SK-N-SH (cell line): Measurements from ENCODE around the gene PPP3CA. TPM values are rescaled to one million over a fixed set of nuclear protein-coding genes. Genes with fewer than 3 reads are reported as not detected.

ENCODE experiments used
- CTCF ChIA-PET: fragments of 300-600, 350-600 bp; formaldehyde crosslinking; extraction: SDS; loops from one replicate; lab custom pipeline; 2021; lab: Yijun Ruan, JAX
- POLR2A ChIA-PET: fragments of 350-600 bp; sonication (Branson Sonifier 250); formaldehyde crosslinking; extraction: SDS; loops from one replicate; lab custom pipeline; 2020; ENCODE audit warnings: antibody characterized with exemption, inconsistent platforms; lab: Yijun Ruan, JAX
- DNase-seq: peaks from one replicate; pipeline ENCODE4 v3.0.0; 2012
- H2AFZ ChIP-seq: fragments of 200-600 bp; sonication (generic); 2 replicates; pipeline ENCODE4 v1.8.1; 2016; ENCODE audit warnings: antibody characterized with exemption, mild to moderate bottlenecking, low read depth
- H3F3A ChIP-seq: fragments of 200-600 bp; sonication (generic); replicated peaks from 2 replicates; pipeline ENCODE3; 2016; ENCODE audit warnings: antibody characterized with exemption, mild to moderate bottlenecking; ENCODE audit not compliant: insufficient read depth
- H3K27ac ChIP-seq, 2 experiments: fragments of 200-500 bp in 1 of 2; fragments of 200-600 bp in 1 of 2; sonication (Bioruptor generic) in 1 of 2; sonication (generic), shearing (Covaris generic) in 1 of 2; 2 replicates each; pipeline versions ENCODE4 v1.5.1 to v1.6.1; 2014 to 2016; ENCODE audit warnings: low read depth in 2 of 2, inconsistent platforms in 1 of 2, low read length in 1 of 2, mild to moderate bottlenecking in 1 of 2, mixed read lengths in 1 of 2
- H3K27me3 ChIP-seq: fragments of 200-600 bp; sonication (generic), shearing (Covaris generic); 2 replicates; pipeline ENCODE4 v1.6.1; 2016; ENCODE audit warnings: mixed run types; ENCODE audit not compliant: insufficient read depth
- H3K36me3 ChIP-seq, 2 experiments: fragments of 200-500 bp in 1 of 2; fragments of 200-600 bp in 1 of 2; sonication (Bioruptor generic) in 1 of 2; sonication (generic) in 1 of 2; replicated peaks in 1 of 2; 2 replicates each; pipeline versions ENCODE3 to v1.5.1; 2014 to 2016; ENCODE audit warnings: low read length in 1 of 2, mild to moderate bottlenecking in 1 of 2; ENCODE audit not compliant: insufficient read depth in 2 of 2, control insufficient read depth in 1 of 2
- H3K4me1 ChIP-seq, 2 experiments: fragments of 200-500 bp in 1 of 2; fragments of 200-600 bp in 1 of 2; sonication (Bioruptor generic) in 1 of 2; sonication (generic), shearing (Covaris generic) in 1 of 2; 2 replicates each; pipeline versions ENCODE4 v1.5.1 to v1.6.1; 2014 to 2016; ENCODE audit warnings: low read depth in 1 of 2, low read length in 1 of 2, mixed run types in 1 of 2; ENCODE audit not compliant: insufficient read depth in 2 of 2, control insufficient read depth in 1 of 2
- H3K4me2 ChIP-seq: fragments of 200-600 bp; sonication (generic), shearing (Covaris generic); 2 replicates; pipeline ENCODE4 v1.6.1; 2017; ENCODE audit warnings: mixed run types
- H3K4me3 ChIP-seq, 2 experiments: fragments of 200-500 bp in 1 of 2; fragments of 200-600 bp in 1 of 2; sonication (Bioruptor generic) in 1 of 2; sonication (generic), shearing (Covaris generic) in 1 of 2; 2 replicates each; pipeline versions ENCODE4 v1.5.1 to v1.8.1; 2014 to 2016; ENCODE audit warnings: low read depth in 2 of 2, inconsistent platforms in 1 of 2, low read length in 1 of 2, mild to moderate bottlenecking in 1 of 2, mixed read lengths in 1 of 2, moderate library complexity in 1 of 2
- H3K79me2 ChIP-seq: fragments of 200-600 bp; sonication (generic); 2 replicates; pipeline ENCODE4 v1.8.1; 2017; ENCODE audit warnings: mild to moderate bottlenecking; ENCODE audit not compliant: insufficient read depth
- H3K9ac ChIP-seq: fragments of 200-600 bp; sonication (generic); 2 replicates; pipeline ENCODE4 v1.6.1; 2017; ENCODE audit warnings: mixed run types
- H3K9me2 ChIP-seq: fragments of 200-600 bp; sonication (generic); 2 replicates; pipeline ENCODE4 v1.6.1; 2017; ENCODE audit warnings: mixed run types
- H3K9me3 ChIP-seq: fragments of 200-600 bp; sonication (generic); 2 replicates; pipeline ENCODE4 v1.6.1; 2017; ENCODE audit warnings: mixed run types, mild to moderate bottlenecking, moderate library complexity
- H4K20me1 ChIP-seq: fragments of 200-600 bp; sonication (generic); 2 replicates; pipeline ENCODE4 v1.6.1; 2017; ENCODE audit warnings: mild to moderate bottlenecking, mixed run types; ENCODE audit not compliant: insufficient read depth
- CTCF ChIP-seq: fragments of 200-600 bp; sonication (generic); IDR thresholded peaks from 2 replicates; pipeline ENCODE4 v1.6.1; 2017; ENCODE audit warnings: antibody characterized with exemption, mild to moderate bottlenecking, moderate library complexity
- EZH2phosphoT487 ChIP-seq: fragments of 200-600 bp; sonication (generic); IDR thresholded peaks from 2 replicates; pipeline ENCODE4 v1.6.1; 2017; ENCODE audit warnings: low read depth, mixed run types, mild to moderate bottlenecking, antibody characterized with exemption, moderate library complexity, borderline replicate concordance
- FOSL2 ChIP-seq: IDR thresholded peaks from 2 replicates; pipeline ENCODE4 v1.4.0; 2012; ENCODE audit warnings: low read depth, mild to moderate bottlenecking, moderate library complexity, borderline replicate concordance
- FOXJ3 ChIP-seq: sonication (generic); formaldehyde crosslinking; IDR thresholded peaks from 2 replicates; pipeline ENCODE4 v1.5.1; 2020; ENCODE audit warnings: mild to moderate bottlenecking, missing genetic modification reagents
- FOXM1 ChIP-seq: IDR thresholded peaks from 2 replicates; pipeline ENCODE4 v1.4.0; 2012; ENCODE audit warnings: low read depth, mild to moderate bottlenecking
- GATA2 ChIP-seq: sonication (generic); formaldehyde crosslinking; IDR thresholded peaks from 2 replicates; pipeline ENCODE4 v1.5.0; 2020; ENCODE audit warnings: mild to moderate bottlenecking, missing genetic modification reagents
- MAX ChIP-seq: IDR thresholded peaks from 2 replicates; pipeline ENCODE4 v1.4.0; 2012; ENCODE audit warnings: low read depth
- MEF2A ChIP-seq: IDR thresholded peaks from 2 replicates; pipeline ENCODE4 v1.4.0; 2012; ENCODE audit warnings: low read depth, borderline replicate concordance
- NFIC ChIP-seq: IDR thresholded peaks from 2 replicates; pipeline ENCODE4 v1.4.0; 2012; ENCODE audit warnings: borderline replicate concordance
- NRF1 ChIP-seq: IDR thresholded peaks from 2 replicates; pipeline ENCODE4 v1.6.1; 2012; ENCODE audit warnings: low read depth, mild to moderate bottlenecking, low read length
- RFX5 ChIP-seq: IDR thresholded peaks from 2 replicates; pipeline ENCODE4 v1.6.1; 2012; ENCODE audit warnings: mild to moderate bottlenecking, improper control_type of control experiment, low read length
- SIN3A ChIP-seq: IDR thresholded peaks from 2 replicates; pipeline ENCODE4 v1.6.1; 2012; ENCODE audit warnings: low read depth, mild to moderate bottlenecking, low read length, moderate library complexity, borderline replicate concordance
- TAF1 ChIP-seq: IDR thresholded peaks from 2 replicates; pipeline ENCODE4 v1.6.1; 2012; ENCODE audit warnings: low read depth, mild to moderate bottlenecking, low read length, moderate library complexity, borderline replicate concordance
- TCF12 ChIP-seq: IDR thresholded peaks from 2 replicates; pipeline ENCODE4 v1.4.0; 2012
- TEAD4 ChIP-seq: IDR thresholded peaks from 2 replicates; pipeline ENCODE4 v1.4.0; 2012; ENCODE audit warnings: mild to moderate bottlenecking, borderline replicate concordance; ENCODE audit not compliant: insufficient read depth
- USF2 ChIP-seq: fragments of 150-350 bp; IDR thresholded peaks from 2 replicates; pipeline ENCODE4 v1.6.1; 2017; ENCODE audit warnings: antibody characterized with exemption, low read length, low read depth, borderline replicate concordance
- ZBTB33 ChIP-seq: IDR thresholded peaks from 2 replicates; pipeline ENCODE4 v1.4.0; 2012; ENCODE audit warnings: low read depth, borderline replicate concordance
- WGBS: methylation state at CpG from one replicate; pipeline ENCODE4 v1.1.6; 2017; ENCODE audit warnings: low lambda C conversion rate; 5-methylcytosine and 5-hydroxymethylcytosine counted together
- polyA plus RNA-seq, 3 experiments: library from polyadenylated mRNA; depleted of rRNA; stranded (reverse); fragments of >200 nt; gene quantifications; 2 replicates each; pipeline ENCODE4 v1.2.3, GENCODE V29; 2012

Gene PPP3CA
- polyA plus RNA-seq, 1 of the 3 experiments (the other 2 are of a cell fraction): 10.7 TPM

GRCh38 chr4:101119141-101119540 lies 228.2 kb downstream of the PPP3CA start:
- Histone ChIP-seq H3K27me3 (no peaks in the 10 kb centered on the region), H3K27ac (no peak overlapping the region), H4K20me1 (no peaks in the 10 kb centered on the region), H2AFZ (no peak overlapping the region), H3K36me3 (peaks cover 0 to 9% of the 10 kb centered on the region in 2 experiments), H3K9me2 (no peaks in the 10 kb centered on the region; the same call in 1 of the 2 replicates), H3K9me3 (no peaks in the 10 kb centered on the region), H3K79me2 (peaks cover 8% of the 10 kb centered on the region), H3K4me2 (no peak overlapping the region), H3K4me3 (no peak overlapping the region), H3F3A (no peaks in the 10 kb centered on the region), H3K9ac (no peak overlapping the region), H3K4me1 (no peaks in the 10 kb centered on the region)
- DNase-seq: no peak
- no peak for TF ChIP-seq CTCF
- no peak for TF ChIP-seq FOSL2
- TF ChIP-seq FOXM1: no peak
- no peak for TF ChIP-seq TEAD4
- no peak for TF ChIP-seq MAX
- TF ChIP-seq MEF2A: no peak
- no peak for TF ChIP-seq RFX5
- no peak for TF ChIP-seq TCF12
- no peak for TF ChIP-seq EZH2phosphoT487
- TF ChIP-seq ZBTB33: no peak
- no peak for TF ChIP-seq NFIC
- no peak for TF ChIP-seq FOXJ3 (CRISPR knock-in tag)
- no peak for TF ChIP-seq USF2
- TF ChIP-seq NRF1: no peak
- TF ChIP-seq TAF1: no peak
- no peak for TF ChIP-seq GATA2 (CRISPR knock-in tag)
- TF ChIP-seq SIN3A: no peak
- CTCF ChIA-PET: interaction anchor here (2.0 kb wide), 1 partner anchor 9 kb away, joined by 4 read pairs; no protein-coding TSS in a partner anchor
- 95% methylated on average over 3 of the region's 3 CpGs for WGBS
- POLR2A ChIA-PET: no interaction called here
